SK-N-SH treated with all-trans-retinoic acid at 6 μM for 48 hours (cell line): ENCODE data around the gene OR9A2.

ENCODE experiments used
- ISL1 ChIP-seq: fragments of 250-450 bp; sonication (Bioruptor Pico); IDR thresholded peaks from 2 replicates; pipeline ENCODE4 v2.1.2; 2022; ENCODE audit warnings: mild to moderate bottlenecking, moderate library complexity
- TSHZ2 ChIP-seq: fragments of 250-450 bp; sonication (Bioruptor Pico); IDR thresholded peaks from 2 replicates; pipeline ENCODE4 v1.5.0; 2020; ENCODE audit warnings: mild to moderate bottlenecking, moderate library complexity

- TF ChIP-seq TSHZ2 (CRISPR knock-in tag) (no peak), ISL1 (no peak)
These were observed 28.8 kb upstream of the OR9A2 start for GRCh38 chr7:143055754-143056153.
